HG02885 (cell line): ENCODE data around the gene MRPL10.
"Not testable (repeated sequence)": the region's sequence is repeated elsewhere in the genome, so short reads cannot be mapped to it uniquely, and the experiment has no call there.

Experiments
- ATAC-seq: cut with Tn5 transposase; IDR thresholded peaks from one replicate; pipeline ENCODE4 v1.9.1; 2021; ENCODE audit warnings: mild to moderate bottlenecking; ENCODE audit not compliant: unreplicated experiment, poor library complexity

Gene MRPL10

DNA sequence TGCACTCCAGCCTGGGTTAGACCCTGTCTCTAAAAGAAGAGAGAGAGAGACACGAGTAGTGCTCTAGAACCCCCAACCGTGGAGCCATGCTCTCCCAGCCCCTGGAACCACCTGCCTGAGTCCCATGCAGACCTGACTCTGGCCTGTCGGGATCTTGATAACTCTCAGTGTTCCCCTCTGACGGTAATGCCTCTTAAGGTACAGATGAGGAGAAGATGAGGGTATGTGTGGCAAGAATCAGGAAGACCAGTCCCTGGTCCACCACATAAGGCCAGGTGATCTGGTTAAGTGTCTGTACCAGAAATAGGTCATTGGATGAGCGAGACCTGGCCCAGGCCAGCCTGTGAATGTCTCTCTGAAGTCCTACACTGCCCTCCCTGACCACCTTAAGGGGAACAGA, 28.1 kb downstream of the MRPL10 start:
- no peak for ATAC-seq

DNA sequence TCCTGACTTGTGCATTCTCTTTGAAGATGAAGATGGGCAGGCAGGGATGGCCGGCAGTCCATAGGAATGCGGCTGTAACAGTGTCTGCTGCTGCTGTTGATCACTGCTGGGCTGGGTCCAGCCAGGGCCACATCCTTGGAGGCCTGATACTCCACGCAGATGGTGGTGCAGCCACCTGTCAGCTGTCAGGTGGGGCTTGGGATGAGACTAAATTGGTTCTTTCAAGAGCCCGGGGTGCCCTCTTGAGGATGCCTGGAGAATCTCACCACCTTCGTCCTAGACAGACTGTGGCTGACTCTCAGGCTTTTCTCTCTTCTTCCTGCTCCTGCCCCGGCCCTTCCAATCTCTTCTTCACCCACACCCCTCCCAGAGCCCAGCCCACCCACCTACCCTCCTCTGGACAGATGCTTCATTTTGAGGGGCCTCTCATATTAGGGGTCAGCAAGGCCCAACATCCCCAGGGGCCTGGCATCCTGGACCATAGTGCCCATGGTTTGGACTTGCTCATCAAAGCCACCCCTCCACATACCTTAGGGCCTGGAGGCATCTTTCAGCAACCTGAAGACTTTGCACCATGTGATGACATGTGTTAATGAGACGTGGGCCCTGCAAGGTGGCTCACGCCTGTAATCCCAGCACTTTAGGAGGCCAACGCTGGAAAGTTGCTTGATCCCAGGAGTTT, 28.9 kb downstream of the MRPL10 start:
- no peak for ATAC-seq

DNA sequence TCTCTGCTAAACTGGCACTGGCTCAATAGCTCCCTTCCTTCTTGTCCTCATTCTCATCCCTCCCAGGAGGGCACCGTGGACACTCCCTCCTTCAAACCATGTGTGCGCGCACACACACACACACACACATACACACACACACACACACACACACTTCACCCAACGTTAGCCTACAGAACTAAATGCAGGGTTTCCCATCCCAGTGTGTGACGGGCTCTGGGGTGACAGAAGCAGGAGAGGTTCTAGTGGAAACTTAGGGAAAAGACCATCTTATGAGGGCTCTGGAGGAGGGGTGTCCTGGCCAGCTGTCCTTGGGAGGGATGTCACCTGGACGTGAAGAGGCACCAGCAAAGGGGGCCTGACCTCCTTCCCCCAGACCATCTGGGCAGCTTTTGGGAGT, 29.4 kb downstream of the MRPL10 start:
- no peak for ATAC-seq

DNA sequence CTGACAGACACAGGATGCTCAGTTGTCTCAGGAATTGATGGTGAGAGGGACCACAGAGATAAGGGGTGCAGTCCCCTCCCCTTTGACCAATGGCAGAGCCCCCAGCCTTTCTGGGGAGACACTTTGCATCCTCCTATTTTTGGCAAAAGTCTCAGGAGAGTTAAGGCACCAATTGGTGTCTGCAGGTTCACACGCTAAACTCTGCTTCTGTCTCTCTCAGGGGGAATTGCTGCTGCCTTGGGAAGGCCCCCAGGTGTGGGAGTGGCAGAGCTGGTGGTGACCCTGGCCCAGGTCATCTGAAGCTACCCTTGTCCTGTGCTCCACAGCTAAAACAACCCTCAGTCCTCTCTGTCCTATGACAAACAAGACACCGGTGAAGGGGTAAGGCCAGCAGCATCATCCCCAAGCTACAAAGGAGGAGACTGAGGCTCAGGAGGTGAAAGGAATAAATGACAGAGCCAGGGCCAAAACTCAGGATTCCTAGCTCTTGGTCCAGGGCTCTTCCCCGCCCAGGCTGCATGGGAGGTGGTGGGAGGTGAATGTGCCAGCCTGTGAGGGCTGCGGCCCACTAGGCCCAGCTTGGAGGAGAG, 30.1 kb downstream of the MRPL10 start:
- ATAC-seq, result no peak

DNA sequence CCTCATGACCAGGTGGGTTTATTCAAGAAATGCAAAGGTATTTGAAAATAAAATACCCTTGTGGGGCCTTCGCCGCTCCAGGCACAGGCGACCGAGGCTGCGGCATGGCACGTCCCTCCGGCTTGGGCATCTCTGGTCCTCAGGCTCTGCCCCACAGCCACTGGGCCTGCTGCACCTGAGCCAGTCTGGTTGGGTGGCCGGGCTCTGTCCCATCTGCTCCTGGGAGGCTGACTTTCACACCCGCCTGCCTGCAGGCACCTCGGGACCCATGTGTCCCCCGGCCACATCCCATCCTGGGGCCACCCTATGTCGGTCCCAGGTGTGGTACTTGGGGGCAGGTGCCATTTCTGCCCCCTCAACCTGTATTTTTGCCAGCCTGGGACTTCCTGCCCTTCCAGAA, 30.7 kb downstream of the MRPL10 start:
- no peak for ATAC-seq

DNA sequence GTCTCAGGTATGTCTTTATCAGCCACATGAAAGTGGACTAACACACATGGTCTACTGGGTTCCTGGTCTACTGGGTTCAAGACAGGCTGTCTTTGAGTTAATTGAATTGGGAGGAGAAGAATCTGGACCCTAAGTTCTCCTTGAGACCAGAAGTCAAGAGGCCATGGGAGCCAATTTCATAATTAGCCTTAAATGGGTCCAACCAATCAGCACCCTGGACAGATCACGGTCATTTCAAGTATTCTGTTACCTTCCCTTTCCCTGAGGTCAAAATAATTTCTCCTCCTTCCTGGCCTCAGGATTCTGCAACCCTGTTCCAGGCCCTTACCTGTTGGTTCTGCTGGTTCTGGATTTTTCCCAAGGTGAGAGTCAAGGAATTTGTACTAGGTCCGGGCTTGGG, 33.5 kb downstream of the MRPL10 start:
- no peak for ATAC-seq

DNA sequence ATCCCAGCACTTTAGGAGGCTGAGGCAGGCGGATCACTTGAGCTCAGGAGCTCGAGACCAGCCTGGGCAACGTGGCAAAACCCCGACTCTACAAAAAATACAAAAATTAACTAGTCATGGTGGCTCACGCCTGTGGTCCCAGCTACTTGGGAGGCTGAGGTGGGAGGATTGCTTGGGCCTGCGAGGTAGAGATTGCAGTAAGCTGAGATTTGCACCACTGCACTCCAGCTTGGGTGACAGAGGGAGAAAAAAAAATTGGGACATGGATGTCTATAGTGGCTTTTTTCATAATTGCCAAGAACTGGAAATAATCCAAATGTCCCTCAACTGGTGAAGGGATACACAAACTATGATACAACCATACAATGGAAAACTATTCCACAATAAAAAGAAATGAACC, 38.4 kb downstream of the MRPL10 start:
- ATAC-seq, result no peak

DNA sequence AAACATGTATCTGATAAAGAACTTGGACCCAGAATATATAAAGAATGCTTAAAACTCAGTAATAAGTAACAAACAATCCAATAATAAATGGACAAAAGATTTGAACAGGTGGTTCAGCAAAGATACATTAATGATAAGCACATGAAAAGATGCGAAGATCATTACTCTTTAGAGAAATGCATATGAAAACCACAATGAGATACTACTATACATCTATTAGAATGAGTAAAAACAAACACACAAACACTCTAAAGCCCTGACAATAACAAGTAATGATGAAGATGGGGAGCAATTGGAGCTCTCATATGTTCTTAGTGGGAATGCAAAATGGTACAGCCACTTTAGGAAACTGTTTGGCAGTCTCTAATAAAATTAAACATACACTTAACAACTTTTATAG, 38.9 kb downstream of the MRPL10 start:
- no peak for ATAC-seq

DNA sequence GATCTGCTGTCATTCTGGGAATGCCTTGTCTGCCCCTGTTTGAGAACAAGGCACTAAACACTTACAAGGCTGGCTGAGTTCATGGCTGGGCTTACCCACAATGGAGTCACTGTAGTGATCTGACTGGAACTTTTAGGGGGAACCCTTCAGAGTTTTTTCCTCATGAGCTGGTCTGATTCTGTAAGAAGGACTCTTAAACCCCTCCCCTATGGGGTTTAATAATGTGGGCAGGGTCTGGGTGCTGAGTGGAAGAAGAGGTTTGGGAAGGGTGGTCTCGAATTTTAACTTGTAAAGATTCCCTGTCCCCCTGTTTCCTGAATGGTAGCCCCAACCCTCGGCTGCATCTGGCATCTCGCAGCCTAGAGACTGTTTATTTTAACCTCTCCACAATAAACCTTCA, 40.3 kb downstream of the MRPL10 start:
- ATAC-seq, result no peak

DNA sequence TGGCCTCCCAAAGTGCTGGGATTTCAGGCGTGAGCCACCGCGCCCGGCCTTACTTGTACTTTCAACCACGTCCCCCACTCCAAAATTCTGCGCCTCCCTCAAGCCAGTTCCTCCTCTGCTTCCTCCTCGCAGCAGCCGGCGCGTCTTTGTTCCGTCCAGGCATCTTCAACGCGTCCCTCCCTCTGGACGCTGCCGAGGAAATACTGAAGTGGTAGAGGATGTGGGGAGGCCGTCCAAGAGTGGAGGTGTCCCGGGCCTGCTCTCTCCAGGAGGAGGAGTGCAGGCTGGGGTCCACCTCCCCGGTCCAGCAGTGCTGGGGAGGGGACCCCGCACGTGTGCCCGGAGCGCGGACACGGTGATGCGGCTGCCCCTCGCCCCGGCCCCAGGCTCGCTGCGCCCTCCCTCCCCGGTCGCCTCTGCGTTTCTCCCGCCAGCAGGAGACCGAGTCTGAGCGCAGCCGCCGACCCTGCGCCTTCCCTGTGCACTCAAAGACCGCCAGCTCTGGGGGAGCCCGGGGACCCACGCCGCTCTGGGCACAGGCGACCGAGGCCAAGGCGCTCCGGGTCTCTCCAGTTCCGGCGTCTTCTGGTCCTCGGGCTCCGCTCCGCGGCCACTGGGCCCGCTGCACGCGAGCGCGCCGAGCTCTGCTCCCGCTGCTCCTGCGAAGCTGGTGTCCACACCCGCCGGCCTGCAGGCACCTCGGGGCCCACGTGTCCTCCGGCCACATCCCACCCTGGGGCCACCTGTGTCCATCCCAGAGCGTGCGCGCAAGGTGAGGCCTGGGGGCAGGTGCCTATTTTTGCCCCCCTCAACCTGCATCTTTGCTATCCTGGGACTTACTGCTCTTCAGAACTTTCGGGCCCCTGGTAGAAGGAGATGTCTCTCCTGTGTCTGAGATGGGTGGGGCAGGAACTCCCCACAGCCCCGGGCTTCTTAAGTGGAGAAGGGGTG, 41.5 kb downstream of the MRPL10 start:
- no peak for ATAC-seq

DNA sequence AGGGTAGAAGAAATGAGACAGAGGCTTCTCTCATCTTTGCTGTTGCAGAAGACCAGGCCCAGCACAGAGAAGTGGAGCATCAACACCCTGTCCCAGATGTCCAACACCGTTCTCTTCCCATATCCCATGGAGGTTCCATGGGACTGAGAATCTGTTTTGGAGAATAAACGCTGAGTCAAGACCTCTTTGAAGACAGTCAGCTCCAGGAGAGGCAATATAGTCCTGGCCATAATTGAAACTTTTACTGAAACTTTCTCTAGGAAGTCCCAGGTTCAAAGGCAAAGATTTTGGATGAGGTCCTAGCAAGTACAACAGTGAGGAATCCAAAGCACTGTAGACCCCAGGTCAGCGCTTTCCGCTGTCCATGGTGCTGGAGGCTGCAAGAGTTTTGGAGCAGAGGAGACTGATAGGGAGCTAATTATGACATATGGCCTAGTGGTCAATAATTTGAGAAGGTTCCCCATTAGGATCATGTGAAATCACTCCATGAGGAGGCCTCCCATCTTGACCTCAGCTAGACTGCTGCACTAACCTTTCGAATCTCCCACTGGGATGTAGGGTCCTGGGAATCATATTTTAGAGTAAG, 45.7 kb downstream of the MRPL10 start:
- ATAC-seq, result no peak

DNA sequence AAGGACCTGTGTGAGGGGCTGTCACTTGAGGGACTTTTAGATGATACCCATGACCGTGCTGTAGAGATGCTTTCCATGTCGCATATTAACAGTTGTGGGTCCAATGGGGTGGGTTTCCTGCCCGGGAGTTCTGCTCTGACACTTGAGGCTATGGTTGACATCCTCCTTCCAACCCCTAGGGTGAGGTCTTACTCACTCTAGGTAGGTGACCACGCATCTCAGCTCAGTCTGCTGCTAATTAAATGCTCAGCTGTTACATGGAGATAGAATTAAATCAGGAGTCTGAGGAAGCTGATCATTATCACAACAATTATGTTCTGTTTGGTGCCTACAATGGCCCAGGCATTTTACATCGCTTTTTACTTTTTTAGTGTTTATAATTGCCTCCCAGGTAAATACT, 49.9 kb downstream of the MRPL10 start:
- ATAC-seq, result no peak

DNA sequence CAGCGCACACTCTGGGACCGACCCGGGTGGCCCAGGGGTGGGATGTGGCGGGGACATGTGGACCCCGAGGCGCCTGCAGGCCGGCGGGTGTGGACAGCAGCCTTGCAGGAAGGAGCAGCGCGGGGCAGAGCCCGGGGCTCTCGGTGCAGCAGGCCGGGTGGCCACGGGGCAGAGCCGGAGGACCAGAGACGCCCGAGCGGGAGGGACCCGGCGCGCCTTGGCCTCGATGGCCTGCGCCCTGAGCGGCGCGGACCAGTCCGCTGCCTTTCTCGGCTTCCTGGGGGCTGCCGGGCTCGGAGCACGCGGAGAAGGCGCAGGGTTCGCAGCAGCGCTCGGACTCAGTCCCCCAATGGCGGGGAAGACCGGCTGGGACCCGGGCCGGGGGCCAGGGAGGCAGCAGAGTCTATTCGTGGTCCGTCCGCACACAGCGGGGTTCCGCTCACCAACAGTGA, 53.1 kb downstream of the MRPL10 start:
- ATAC-seq, result no peak

DNA sequence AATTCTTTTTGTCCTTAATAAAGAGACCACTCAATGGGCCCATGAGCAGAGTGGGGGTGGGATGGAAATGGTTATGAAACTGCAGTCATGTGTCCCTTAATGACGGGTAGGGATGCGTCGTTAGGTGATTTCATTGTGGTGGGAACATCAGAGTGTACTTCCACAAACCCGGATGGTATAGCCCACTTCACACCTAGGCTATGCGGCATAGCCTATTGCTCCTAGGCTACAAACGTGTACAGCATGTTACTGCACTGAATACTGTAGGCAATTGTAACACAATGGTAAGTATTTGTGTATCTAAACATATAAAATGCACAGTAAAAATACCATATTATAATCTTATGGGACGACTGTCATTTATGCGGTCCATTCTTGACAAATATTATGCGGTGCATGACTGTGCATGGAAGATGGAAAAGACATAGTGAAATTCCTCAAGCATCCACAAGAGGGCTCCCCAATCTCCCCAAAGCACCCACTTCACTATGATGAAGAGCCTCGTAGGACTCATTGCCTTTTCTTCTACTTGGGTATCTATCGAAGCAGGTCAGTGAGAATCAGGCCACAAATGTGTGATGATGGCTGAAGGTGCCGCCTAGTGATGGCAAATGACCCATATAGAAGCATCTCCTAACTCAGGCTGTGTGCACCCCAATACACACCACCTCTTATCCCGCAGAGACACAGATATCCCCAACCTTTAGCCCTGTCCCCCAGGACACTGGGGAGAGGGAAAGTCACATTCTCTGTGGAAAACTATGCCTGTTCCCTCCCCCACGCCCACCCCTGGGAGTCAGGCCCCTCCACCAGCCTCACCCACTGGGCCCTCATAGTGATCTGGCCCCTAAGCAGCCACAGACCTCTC, 54.8 kb downstream of the MRPL10 start:
- ATAC-seq, result no peak

DNA sequence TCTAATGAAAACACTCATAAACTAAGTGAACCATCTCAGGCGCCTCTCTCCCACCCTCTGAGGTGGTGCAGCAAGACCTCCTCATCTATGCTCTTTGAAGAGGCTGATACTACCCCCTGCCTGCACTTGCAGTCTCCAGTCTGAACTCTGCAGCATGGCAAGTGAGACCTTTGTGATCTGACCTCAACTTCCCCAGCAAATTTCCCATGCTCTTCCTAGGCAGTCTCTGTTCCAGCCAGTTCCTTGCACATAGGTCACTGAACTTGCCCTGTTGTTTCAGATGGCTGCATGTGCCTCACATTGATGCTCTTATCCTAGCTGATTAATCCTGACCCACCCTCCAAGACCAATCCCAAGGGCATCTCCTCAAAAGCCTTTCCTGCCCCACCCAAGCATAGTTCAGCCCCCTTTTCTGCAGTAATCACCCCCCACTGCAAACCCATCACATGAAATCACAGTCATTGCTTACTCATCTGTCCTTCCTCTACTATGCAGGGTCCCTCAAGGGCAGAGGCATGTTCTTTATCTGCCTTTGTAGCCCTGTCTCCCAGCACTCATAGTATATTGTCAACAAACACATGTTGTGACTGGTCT, 56.3 kb downstream of the MRPL10 start:
- ATAC-seq, result no peak

DNA sequence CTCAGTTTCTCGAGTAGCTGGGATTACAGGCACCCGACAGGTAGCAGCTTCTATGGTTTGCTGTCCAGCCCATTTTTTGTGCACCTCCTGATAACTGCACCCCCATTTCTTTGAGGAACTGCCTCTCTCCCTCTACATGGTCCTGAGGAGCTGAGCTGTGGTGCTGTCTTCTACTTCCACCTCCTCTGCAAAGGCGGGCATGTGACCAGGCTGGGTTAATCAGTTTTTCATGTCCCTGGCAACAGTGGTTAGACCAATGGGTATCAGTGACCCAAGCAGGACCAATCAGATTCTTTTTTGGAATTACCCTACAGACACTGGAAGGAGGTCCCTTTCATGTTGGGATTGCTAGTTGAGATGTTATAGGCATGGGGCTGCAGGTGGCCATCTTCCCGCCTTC, 57.0 kb downstream of the MRPL10 start:
- no peak for ATAC-seq

DNA sequence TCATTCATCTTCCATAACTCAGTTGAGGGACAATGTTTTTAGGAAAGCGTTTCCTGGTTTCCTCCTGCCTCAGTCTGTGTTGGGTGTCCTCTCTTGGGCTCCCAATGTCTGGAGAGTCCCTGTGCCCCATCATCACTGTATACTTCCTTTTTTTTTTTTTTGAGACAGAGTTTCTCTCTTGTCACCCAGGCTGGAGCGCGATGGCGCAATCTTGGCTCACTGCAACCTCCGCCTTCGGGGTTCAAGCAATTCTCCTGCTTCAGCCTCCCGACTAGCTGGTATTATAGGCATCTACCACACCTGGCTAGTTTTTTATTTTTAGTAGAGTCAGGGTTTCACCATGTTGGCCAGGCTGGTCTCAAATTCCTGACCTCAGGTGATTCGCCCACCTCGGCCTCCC, 57.7 kb downstream of the MRPL10 start:
- ATAC-seq, result not testable (repeated sequence)
